K562 (cell line): Measurements from ENCODE around the gene RER1. TPM values are rescaled to one million over a fixed set of nuclear protein-coding genes. Genes with fewer than 3 reads are reported as not detected.

Experiments
- ATAC-seq: fragments of 200-7000 bp; cut with Tn5 transposase; 3 replicates; pipeline ENCODE4 v1.9.1; 2020; ENCODE audit warnings: moderate library complexity
- BruUV-seq: library from RNA; stranded (reverse); fragments of 400-500 nt; replicated peaks from 2 replicates; lab custom pipeline; 2021; lab: Mats Ljungman, UMichigan
- CTCF ChIA-PET: fragments of 300-600 bp; formaldehyde crosslinking; extraction: SDS; loops from one replicate; lab custom pipeline; 2021; ENCODE audit warnings: low intra/inter-chr PET ratio; lab: Yijun Ruan, JAX
- POLR2A ChIA-PET: fragments of 300-600, 350-650 bp; sonication (Branson Sonifier 250); formaldehyde crosslinking; extraction: SDS; loops from one replicate; lab custom pipeline; 2021; ENCODE audit warnings: antibody characterized with exemption, inconsistent platforms; lab: Yijun Ruan, JAX
- DNase-seq, 4 experiments: peaks; one replicate each; pipeline versions ENCODE4 v3.0.0 to v3.0.0-alpha.2; 2011 to 2018; ENCODE audit warnings: low spot score in 3 of 4, mixed read lengths in 3 of 4; ENCODE audit errors: extremely low read depth in 1 of 4
- FAIRE-seq: peaks from 2 replicates; lab custom pipeline; 2011; peaks lifted over from hg19 to GRCh38; lab: Jason Lieb, UNC
- H2AFZ ChIP-seq: 2 replicates; pipeline ENCODE4 v1.6.0; 2011; ENCODE audit warnings: low read depth, low read length, control low read depth, inconsistent platforms
- H3K27ac ChIP-seq: fragments of 200-600 bp; 3 replicates; pipeline ENCODE4 v1.8.0; 2011; ENCODE audit warnings: low read depth, mild to moderate bottlenecking, control low read depth, inconsistent platforms, low read length, moderate library complexity, mixed read lengths; ENCODE audit errors: extremely low read depth
- H3K27me3 ChIP-seq, 2 experiments: fragments of 300-600 bp in 1 of 2; 2 replicates in 1 of 2; 3 replicates in 1 of 2; pipeline versions ENCODE4 v1.6.0 to v1.8.0; 2011; ENCODE audit warnings: inconsistent platforms in 2 of 2, low read length in 2 of 2, mild to moderate bottlenecking in 1 of 2, mixed read lengths in 1 of 2, moderate library complexity in 1 of 2; ENCODE audit not compliant: control insufficient read depth in 2 of 2, insufficient read depth in 2 of 2
- H3K36me3 ChIP-seq: fragments of 300-600 bp; 3 replicates; pipeline ENCODE4 v1.8.0; 2011; ENCODE audit warnings: mild to moderate bottlenecking, low read length, inconsistent platforms; ENCODE audit not compliant: control insufficient read depth, insufficient read depth
- H3K4me1 ChIP-seq, 2 experiments: fragments of 200-600 bp in 1 of 2; replicated peaks in 1 of 2; 2 replicates in 1 of 2; 3 replicates in 1 of 2; pipeline versions ENCODE4 v1.5.1 to v1.8.0; 2011; ENCODE audit warnings: inconsistent platforms in 2 of 2, low read length in 2 of 2, mild to moderate bottlenecking in 1 of 2, mixed read lengths in 1 of 2, moderate library complexity in 1 of 2; ENCODE audit not compliant: control insufficient read depth in 2 of 2, insufficient read depth in 2 of 2
- H3K4me2 ChIP-seq: 2 replicates; pipeline ENCODE4 v1.6.1; 2011; ENCODE audit warnings: low read length, control low read depth, inconsistent platforms, mixed read lengths; ENCODE audit not compliant: insufficient read depth
- H3K4me3 ChIP-seq: fragments of 200-600 bp; sonication (generic), shearing (Covaris generic); 2 replicates; pipeline ENCODE4 v1.5.1; 2016; ENCODE audit warnings: control low read depth, inconsistent platforms
- H3K79me2 ChIP-seq: fragments of 200-600 bp; 3 replicates; pipeline ENCODE4 v1.8.0; 2011; ENCODE audit warnings: low read length, inconsistent platforms; ENCODE audit not compliant: control insufficient read depth, insufficient read depth
- H3K9ac ChIP-seq, 2 experiments: 2 replicates each; pipeline versions ENCODE4 v1.6.0 to v1.6.1; 2011; ENCODE audit warnings: low read depth in 2 of 2, low read length in 2 of 2, control low read depth in 1 of 2, inconsistent platforms in 1 of 2, mild to moderate bottlenecking in 1 of 2, mixed read lengths in 1 of 2; ENCODE audit not compliant: insufficient read depth in 1 of 2
- H3K9me1 ChIP-seq: one replicate; pipeline ENCODE4 v1.6.0; 2011; ENCODE audit warnings: inconsistent platforms, mild to moderate bottlenecking, low read length, moderate library complexity; ENCODE audit not compliant: control insufficient read depth, insufficient read depth
- H3K9me3 ChIP-seq: replicated peaks from 2 replicates; pipeline ENCODE4 v1.5.1; 2011; ENCODE audit warnings: low read depth, low read length, inconsistent platforms; ENCODE audit not compliant: control insufficient read depth, insufficient read depth
- H4K20me1 ChIP-seq: replicated peaks from 2 replicates; pipeline ENCODE4 v1.6.1; 2011; ENCODE audit warnings: low read length, inconsistent platforms, mixed read lengths; ENCODE audit not compliant: control insufficient read depth, insufficient read depth
- ID3 ChIP-seq, 2 experiments: fragments of 250-450 bp in 1 of 2; fragments of 450-650 bp in 1 of 2; sonication (Bioruptor Pico) in 1 of 2; IDR thresholded peaks; 2 replicates each; pipeline versions ENCODE4 v1.6.1 to v1.8.0; 2016 to 2021; ENCODE audit warnings: mild to moderate bottlenecking in 2 of 2, moderate library complexity in 2 of 2, missing compliant biosample characterization in 1 of 2, missing genetic modification characterization in 1 of 2
- UBTF ChIP-seq, 2 experiments: IDR thresholded peaks; 2 replicates each; pipeline ENCODE4 v1.6.1; 2012; ENCODE audit warnings: improper control_type of control experiment in 2 of 2, low read depth in 2 of 2, low read length in 2 of 2, borderline replicate concordance in 1 of 2
- ZNF263 ChIP-seq: sonication (generic); formaldehyde crosslinking; IDR thresholded peaks from 2 replicates; pipeline ENCODE4 v1.8.0; 2022; ENCODE audit warnings: mild to moderate bottlenecking, missing genetic modification reagents, borderline replicate concordance
- WGBS: fragments of 100-300 bp; shearing (Covaris generic); methylation state at CpG from one replicate; pipeline ENCODE4 v1.1.6; 2016; ENCODE audit warnings: low coverage, mixed read lengths; ENCODE audit not compliant: insufficient coverage; ENCODE audit errors: missing lambda C conversion rate; 5-methylcytosine and 5-hydroxymethylcytosine counted together
- in situ Hi-C: fragments of 300-500 bp; cut with MboI; formaldehyde crosslinking; loops from 4 replicates; pipeline ENCODE4 v1.15.0; 2018; ENCODE audit warnings: inconsistent platforms, mixed read lengths
- intact Hi-C: fragments of 100-400 bp; cut with micrococcal nuclease; formaldehyde crosslinking; loops from 2 replicates; pipeline ENCODE4 v1.14.2; 2022
- polyA plus RNA-seq, 8 experiments: library from polyadenylated mRNA; depleted of rRNA in 4 of 8; stranded (reverse) in 5 of 8; unstranded in 3 of 8; fragments of >200 nt; fragmentation: Nextera tagmentation in 2 of 8; fragmentation: Illumina TruSeq in 1 of 8; extraction: Ambion mirVana in 2 of 8; extraction: Trizol in 1 of 8; gene quantifications; 2 replicates each; pipeline versions ENCODE4 v1.2.1 to v1.2.3, GENCODE V29; 2011 to 2014; ENCODE audit warnings: inconsistent platforms in 1 of 8, missing spikeins in 1 of 8
- total RNA-seq, 7 experiments: library from RNA; depleted of rRNA in 6 of 7; stranded (reverse); fragments of >200 nt in 6 of 7; fragmentation: Illumina TruSeq in 2 of 7; extraction: Trizol in 2 of 7; gene quantifications; 2 replicates each; pipeline versions ENCODE4 v1.2.1 to v1.2.3, GENCODE V29; 2011 to 2021; ENCODE audit warnings: low replicate concordance in 1 of 7

RER1 gene
- total and polyA plus RNA-seq, 9 of the 15 experiments (the other 6 are each of a cell fraction or from before 2014, with no cell fraction given): 19.6 to 354 (median 183) TPM

- no peaks in the 10 kb centered on the region for H3K9me1 ChIP-seq
- no peak for FAIRE-seq
- intact Hi-C loops (no loop called here), in situ Hi-C loops (no loop called here)
- TF ChIP-seq ID3 (CRISPR knock-in tag; IDR thresholded peaks at IDR 0.05) (no peak), ID3 (tag; IDR thresholded peaks at IDR 0.05) (no peak), UBTF (IDR thresholded peaks at IDR 0.05; ENCODE audit: borderline replicate concordance in 1 of 2, low read depth in 2 of 2, low read length in 2 of 2) (0 out of 4 replicates have a peak, but pooled peaks of 1 of the 2 experiments have one; percentile 11), ZNF263 (CRISPR knock-in tag) (peak; percentile 58; the same call in 1 of the 2 replicates)
- H4K20me1 ChIP-seq: peaks cover 9% of the 10 kb centered on the region; the same call in 1 of the 2 replicates
- 2% methylated on average over 14 of the region's 19 CpGs for WGBS
- peaks cover 0 to 72% of the 10 kb centered on the region in 2 experiments; a peak in 3 of 5 replicates for H3K4me1 ChIP-seq
- H3K4me3 ChIP-seq: no peak overlapping the region
- ChIA-PET POLR2A (interaction anchor here (0.6 to 1.0 kb wide), 2 partner anchors 73 to 94 kb away, joined by 3 read pairs; partner anchors contain the start of gene PANK4), CTCF (no interaction called here)
- no peak for ATAC-seq
- no peak overlapping the region for H3K9ac ChIP-seq
- no peaks in the 10 kb centered on the region for H3K79me2 ChIP-seq
- no peaks in the 10 kb centered on the region for H3K9me3 ChIP-seq
- H3K36me3 ChIP-seq: no peaks in the 10 kb centered on the region
- DNase-seq: no peak
- H3K27ac ChIP-seq: no peak overlapping the region
- H3K27me3 ChIP-seq: peaks cover 23 to 75% of the 10 kb centered on the region in 2 experiments; a peak in 3 of 5 replicates
- no peak overlapping the region for H2AFZ ChIP-seq
- BruUV-seq: no TSS peak
- H3K4me2 ChIP-seq: no peak overlapping the region
Measured at GRCh38 chr1:2452932-2453315, 61.3 kb downstream of the RER1 start.
